Neuronal stem cell (in vitro differentiated cells): ENCODE data around the gene FDPS.
A peak's percentile ranks its signal among the peaks of the same experiment; 100 is the strongest.

Source experiments
- DNase-seq: peaks from one replicate; pipeline ENCODE4 v3.0.0-alpha.2; 2013; ENCODE audit warnings: low spot score
- H2AFZ ChIP-seq: one replicate; pipeline ENCODE4 v1.6.1; 2013; ENCODE audit warnings: mild to moderate bottlenecking, low read length, inconsistent platforms
- H2AK5ac ChIP-seq: 2 replicates; pipeline ENCODE4 v1.6.1; 2013; ENCODE audit warnings: low read depth, mild to moderate bottlenecking, inconsistent platforms, low read length, moderate library complexity, mixed read lengths
- H2BK120ac ChIP-seq: 2 replicates; pipeline ENCODE4 v1.6.1; 2013; ENCODE audit warnings: low read depth, mild to moderate bottlenecking, inconsistent platforms, low read length, moderate library complexity, mixed read lengths
- H2BK12ac ChIP-seq: one replicate; pipeline ENCODE4 v1.6.1; 2013; ENCODE audit warnings: low read length, inconsistent platforms
- H2BK15ac ChIP-seq: 2 replicates; pipeline ENCODE4 v1.6.1; 2013; ENCODE audit warnings: mild to moderate bottlenecking, low read length, inconsistent platforms, mixed read lengths
- H2BK5ac ChIP-seq: one replicate; pipeline ENCODE4 v1.6.1; 2013; ENCODE audit warnings: inconsistent platforms, mild to moderate bottlenecking, low read length, moderate library complexity
- H3K14ac ChIP-seq: one replicate; pipeline ENCODE4 v1.6.1; 2013; ENCODE audit warnings: low read length, inconsistent platforms
- H3K18ac ChIP-seq: 2 replicates; pipeline ENCODE4 v1.6.1; 2013; ENCODE audit warnings: low read length, inconsistent platforms
- H3K23ac ChIP-seq: 2 replicates; pipeline ENCODE4 v1.6.1; 2013; ENCODE audit warnings: low read depth, mild to moderate bottlenecking, mixed read lengths, low read length, inconsistent platforms; ENCODE audit not compliant: poor library complexity
- H3K27ac ChIP-seq: replicated peaks from 3 replicates; pipeline ENCODE4 v1.5.1; 2013; ENCODE audit warnings: low read length, inconsistent platforms
- H3K27me3 ChIP-seq, 3 experiments: 2 replicates each; pipeline ENCODE4 v1.6.1; 2013; ENCODE audit warnings: low read length in 3 of 3, mild to moderate bottlenecking in 2 of 3, inconsistent platforms in 1 of 3, low read depth in 1 of 3, mixed read lengths in 1 of 3, moderate library complexity in 1 of 3; ENCODE audit not compliant: control insufficient read depth in 3 of 3, insufficient read depth in 3 of 3
- H3K36me3 ChIP-seq, 2 donors: replicated peaks in 1 of 2; 2 replicates each; pipeline ENCODE4 v1.6.1; 2013; ENCODE audit warnings: low read length in 2 of 2; ENCODE audit not compliant: control insufficient read depth in 2 of 2, insufficient read depth in 2 of 2
- H3K4ac ChIP-seq: 2 replicates; pipeline ENCODE4 v1.6.1; 2013; ENCODE audit warnings: inconsistent platforms, mild to moderate bottlenecking, low read length, moderate library complexity
- H3K4me1 ChIP-seq, 2 donors: 1 replicate in 1 of 2; 2 replicates in 1 of 2; pipeline ENCODE4 v1.6.1; 2013; ENCODE audit warnings: low read length in 2 of 2, low read depth in 1 of 2; ENCODE audit not compliant: control insufficient read depth in 2 of 2, insufficient read depth in 1 of 2
- H3K4me2 ChIP-seq: one replicate; pipeline ENCODE4 v1.6.1; 2013; ENCODE audit warnings: mild to moderate bottlenecking, low read length, inconsistent platforms; ENCODE audit not compliant: insufficient read depth, poor library complexity, severe bottlenecking
- H3K4me3 ChIP-seq, 2 donors: 2 replicates each; pipeline ENCODE4 v1.5.1; 2013; ENCODE audit warnings: low read length in 2 of 2, mild to moderate bottlenecking in 2 of 2, inconsistent platforms in 1 of 2, moderate library complexity in 1 of 2
- H3K79me1 ChIP-seq: one replicate; pipeline ENCODE4 v1.6.1; 2013; ENCODE audit warnings: low read depth, mild to moderate bottlenecking, inconsistent platforms, low read length, moderate library complexity
- H3K9ac ChIP-seq: one replicate; pipeline ENCODE4 v1.6.1; 2013; ENCODE audit warnings: mild to moderate bottlenecking, low read depth, low read length, inconsistent platforms; ENCODE audit not compliant: poor library complexity
- H3K9me3 ChIP-seq, 2 donors: replicated peaks in 1 of 2; 2 replicates each; pipeline versions ENCODE3 to v1.6.1; 2013; ENCODE audit warnings: low read length in 2 of 2, mild to moderate bottlenecking in 2 of 2, inconsistent platforms in 1 of 2, low read depth in 1 of 2, mixed read lengths in 1 of 2, moderate library complexity in 1 of 2; ENCODE audit not compliant: control insufficient read depth in 2 of 2, insufficient read depth in 1 of 2
- H4K8ac ChIP-seq: one replicate; pipeline ENCODE4 v1.6.1; 2013; ENCODE audit warnings: low read depth, mild to moderate bottlenecking, inconsistent platforms, low read length, moderate library complexity
- H4K91ac ChIP-seq: one replicate; pipeline ENCODE4 v1.6.1; 2013; ENCODE audit warnings: low read length, low read depth, mild to moderate bottlenecking, inconsistent platforms; ENCODE audit not compliant: poor library complexity
- whole genome bisulfite sequencing, 2 donors: extraction: QIAGEN DNeasy Blood & Tissue Kit; methylation state at CpG; one replicate each; pipeline ENCODE4 v1.1.7; 2013; ENCODE audit warnings: missing lambda C conversion rate in 2 of 2, mixed read lengths in 1 of 2; ENCODE audit not compliant: insufficient read length in 2 of 2, insufficient replicate concordance in 1 of 2; ENCODE audit errors: extremely low coverage in 2 of 2; 5-methylcytosine and 5-hydroxymethylcytosine counted together

The FDPS gene

GRCh38 chr1:155295183-155295941 lies 13.3 kb upstream of the FDPS start:
- H3K23ac ChIP-seq = peak overlapping the region; percentile 46
- no peaks in the 10 kb centered on the region for H3K79me1 ChIP-seq
- H2BK5ac ChIP-seq = peak overlapping the region; percentile 11
- H3K27ac ChIP-seq = no peak overlapping the region
- no peak overlapping the region for H4K8ac ChIP-seq
- WGBS, 2 donors = no CpG with 5 or more reads among the region's 47 CpGs
- peak overlapping the region; percentile 35 for H3K4me2 ChIP-seq
- H3K14ac ChIP-seq = no peak overlapping the region
- peak overlapping the region; percentile 71 for H2AFZ ChIP-seq
- no peak for DNase-seq
- peak overlapping the region; percentile 81 for H3K18ac ChIP-seq
- no peak overlapping the region for H3K4ac ChIP-seq
- H2BK12ac ChIP-seq = no peak overlapping the region
- no peak overlapping the region for H4K91ac ChIP-seq
- peak overlapping the region; percentile 55 for H3K9ac ChIP-seq
- peak overlapping the region; percentile 78 for H2AK5ac ChIP-seq
- H3K27me3 ChIP-seq = peaks cover 3 to 41% (median 24%) of the 10 kb centered on the region in 3 experiments
- H2BK15ac ChIP-seq = peak overlapping the region; percentile 2
- peak overlapping the region; percentile 14 for H2BK120ac ChIP-seq
- no peaks in the 10 kb centered on the region for H3K36me3 ChIP-seq
- H3K4me3 ChIP-seq = peak overlapping the region in 1 of 2 donors; percentile 55
- peaks cover 0 to 15% of the 10 kb centered on the region in 2 donors for H3K9me3 ChIP-seq
- peaks cover 2 to 3% of the 10 kb centered on the region in 2 donors for H3K4me1 ChIP-seq

GRCh38 chr1:155295942-155296267 lies 12.8 kb upstream of the FDPS start:
- no peak overlapping the region for H3K18ac ChIP-seq
- no peak overlapping the region for H3K4me2 ChIP-seq
- H2AK5ac ChIP-seq = peak overlapping the region; percentile 3
- peak overlapping the region in 1 of 2 donors; percentile 15 for H3K4me3 ChIP-seq
- DNase-seq = no peak
- H3K9me3 ChIP-seq = peaks cover 0 to 15% of the 10 kb centered on the region in 2 donors
- H2BK12ac ChIP-seq = no peak overlapping the region
- no peak overlapping the region for H2BK5ac ChIP-seq
- H4K8ac ChIP-seq = no peak overlapping the region
- H4K91ac ChIP-seq = no peak overlapping the region
- no peak overlapping the region for H3K27ac ChIP-seq
- H2AFZ ChIP-seq = peak overlapping the region; percentile 71
- peaks cover 3 to 41% (median 24%) of the 10 kb centered on the region in 3 experiments for H3K27me3 ChIP-seq
- no peak overlapping the region for H3K4ac ChIP-seq
- H3K79me1 ChIP-seq = no peaks in the 10 kb centered on the region
- H3K23ac ChIP-seq = no peak overlapping the region
- H3K14ac ChIP-seq = no peak overlapping the region
- H2BK15ac ChIP-seq = no peak overlapping the region
- no CpG with 5 or more reads among the region's 7 CpGs for WGBS, 2 donors
- H3K4me1 ChIP-seq = peaks cover 2 to 3% of the 10 kb centered on the region in 2 donors
- H3K36me3 ChIP-seq = no peaks in the 10 kb centered on the region
- no peak overlapping the region for H3K9ac ChIP-seq
- peak overlapping the region; percentile 14 for H2BK120ac ChIP-seq

- Histone ChIP-seq H2BK120ac (no peak overlapping the region), H3K27me3 (peaks cover 3 to 41% (median 24%) of the 10 kb centered on the region in 3 experiments), H2BK12ac (no peak overlapping the region), H4K8ac (no peak overlapping the region), H3K14ac (no peak overlapping the region), H2AK5ac (no peak overlapping the region), H3K18ac (no peak overlapping the region), H3K36me3 (no peaks in the 10 kb centered on the region), H3K9me3 (peaks cover 0 to 15% of the 10 kb centered on the region in 2 donors), H3K79me1 (no peaks in the 10 kb centered on the region), H3K4me1 (peaks cover 2 to 3% of the 10 kb centered on the region in 2 donors), H2BK15ac (no peak overlapping the region), H3K4me2 (no peak overlapping the region), H3K4ac (no peak overlapping the region), H3K23ac (no peak overlapping the region), H4K91ac (no peak overlapping the region), H2BK5ac (no peak overlapping the region), H2AFZ (no peak overlapping the region), H3K4me3 (no peak overlapping the region), H3K9ac (no peak overlapping the region), H3K27ac (no peak overlapping the region)
- no CpG with 5 or more reads among the region's 3 CpGs for WGBS, 2 donors
- DNase-seq = no peak
Observed at GRCh38 chr1:155296661-155297060, 12.0 kb upstream of the FDPS start.

- H3K27me3 ChIP-seq = peaks cover 3 to 41% (median 24%) of the 10 kb centered on the region in 3 experiments
- no peak overlapping the region for H4K91ac ChIP-seq
- H2AK5ac ChIP-seq = no peak overlapping the region
- H3K4ac ChIP-seq = no peak overlapping the region
- no peak overlapping the region for H2BK15ac ChIP-seq
- H2AFZ ChIP-seq = peak overlapping the region; percentile 52
- no peaks in the 10 kb centered on the region for H3K36me3 ChIP-seq
- H3K14ac ChIP-seq = no peak overlapping the region
- H3K9ac ChIP-seq = no peak overlapping the region
- H3K27ac ChIP-seq = no peak overlapping the region
- no peaks in the 10 kb centered on the region for H3K79me1 ChIP-seq
- H3K18ac ChIP-seq = no peak overlapping the region
- no peak overlapping the region for H2BK120ac ChIP-seq
- H2BK12ac ChIP-seq = no peak overlapping the region
- H2BK5ac ChIP-seq = no peak overlapping the region
- H3K4me3 ChIP-seq = no peak overlapping the region
- no CpG with 5 or more reads among the region's 7 CpGs for WGBS, 2 donors
- no peak for DNase-seq
- H4K8ac ChIP-seq = no peak overlapping the region
- no peak overlapping the region for H3K4me2 ChIP-seq
- H3K23ac ChIP-seq = no peak overlapping the region
- H3K4me1 ChIP-seq = peaks cover 2 to 3% of the 10 kb centered on the region in 2 donors
- peaks cover 0 to 15% of the 10 kb centered on the region in 2 donors for H3K9me3 ChIP-seq
Observed at GRCh38 chr1:155297384-155297783, 11.3 kb upstream of the FDPS start.
